MCF 10A (cell line): Measurements from ENCODE around the gene GRAP. TPM values are rescaled to one million over a fixed set of nuclear protein-coding genes. Genes with fewer than 3 reads are reported as not detected.

ENCODE experiments used
- BruUV-seq: library from RNA; stranded (reverse); fragments of 400-500 nt; replicated peaks from 2 replicates; lab custom pipeline; 2021; lab: Mats Ljungman, UMichigan
- CTCF ChIA-PET: fragments of 300-600 bp; sonication (Branson Sonifier 250); formaldehyde crosslinking; extraction: SDS; loops from one replicate; lab custom pipeline; 2021; ENCODE audit warnings: antibody characterized with exemption, inconsistent platforms; lab: Yijun Ruan, JAX
- POLR2A ChIA-PET: fragments of 300-600, 350-650 bp; sonication (Branson Sonifier 250); formaldehyde crosslinking; extraction: SDS; loops from one replicate; lab custom pipeline; 2020; ENCODE audit warnings: antibody characterized with exemption, inconsistent platforms; lab: Yijun Ruan, JAX
- DNase-seq: peaks from one replicate; pipeline ENCODE4 v3.0.0-alpha.2; 2018; ENCODE audit not compliant: unreplicated experiment
- H3K27ac Mint-ChIP-seq: one replicate; pipeline ENCODE4 v1.8.0; 2022; ENCODE audit warnings: mild to moderate bottlenecking, low read depth, mixed read lengths; ENCODE audit not compliant: unreplicated experiment
- H3K27me3 Mint-ChIP-seq: one replicate; pipeline ENCODE4 v1.8.0; 2022; ENCODE audit warnings: mixed read lengths; ENCODE audit not compliant: insufficient read depth, unreplicated experiment
- H3K36me3 Mint-ChIP-seq: one replicate; pipeline ENCODE4 v1.8.0; 2022; ENCODE audit warnings: mild to moderate bottlenecking, moderate library complexity, mixed read lengths; ENCODE audit not compliant: insufficient read depth, unreplicated experiment
- H3K4me1 Mint-ChIP-seq: one replicate; pipeline ENCODE4 v1.8.0; 2022; ENCODE audit warnings: mixed read lengths; ENCODE audit not compliant: insufficient read depth, unreplicated experiment
- H3K4me3 Mint-ChIP-seq: one replicate; pipeline ENCODE4 v1.8.0; 2022; ENCODE audit warnings: mild to moderate bottlenecking, moderate library complexity, mixed read lengths; ENCODE audit not compliant: unreplicated experiment
- H3K9me3 Mint-ChIP-seq: one replicate; pipeline ENCODE4 v1.8.0; 2022; ENCODE audit warnings: mixed read lengths; ENCODE audit not compliant: unreplicated experiment
- intact Hi-C: fragments of 100-400 bp; cut with micrococcal nuclease; formaldehyde crosslinking; loops from 2 replicates; pipeline ENCODE4 v1.14.1; 2022
- total RNA-seq: library from RNA; stranded (reverse); gene quantifications from 2 replicates; pipeline ENCODE4 v1.2.3, GENCODE V29; 2022
- TF ChIP-seq, protein P1 (sequence below): fragments of 200-600 bp; IDR thresholded peaks from one replicate; pipeline ENCODE4 v1.8.0; 2022; ENCODE audit warnings: antibody characterized with exemption, mild to moderate bottlenecking; ENCODE audit not compliant: unreplicated experiment

GRAP gene
- total RNA-seq, 1 experiment from 2014 or later, result not detected

DNA sequence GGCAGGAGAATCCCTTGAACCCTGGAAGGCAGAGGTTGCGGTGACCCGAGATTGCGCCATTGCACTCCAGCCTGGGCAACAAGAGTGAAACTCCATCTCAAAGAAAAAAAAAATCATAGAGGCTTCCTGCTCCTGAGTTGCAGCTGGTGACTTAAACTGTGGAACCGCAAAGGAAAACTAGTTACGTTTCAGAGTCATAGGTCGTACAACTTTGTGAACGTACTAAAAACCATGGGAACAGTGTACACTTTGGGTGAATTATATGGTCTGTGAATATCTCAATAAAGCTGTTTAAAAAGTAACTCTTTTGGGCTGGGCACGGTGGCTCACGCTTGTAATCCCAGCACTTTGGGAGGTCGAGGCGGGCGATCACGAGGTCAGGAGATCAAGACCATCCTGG lies 71.2 kb downstream of the GRAP start:
- Mint-ChIP-seq H3K36me3 (peaks cover 73% of the 10 kb centered on the region), H3K4me3 (no peak overlapping the region), H3K4me1 (no peaks in the 10 kb centered on the region), H3K9me3 (no peaks in the 10 kb centered on the region), H3K27ac (no peak overlapping the region), H3K27me3 (no peaks in the 10 kb centered on the region)
- TF ChIP-seq, protein P1, sequence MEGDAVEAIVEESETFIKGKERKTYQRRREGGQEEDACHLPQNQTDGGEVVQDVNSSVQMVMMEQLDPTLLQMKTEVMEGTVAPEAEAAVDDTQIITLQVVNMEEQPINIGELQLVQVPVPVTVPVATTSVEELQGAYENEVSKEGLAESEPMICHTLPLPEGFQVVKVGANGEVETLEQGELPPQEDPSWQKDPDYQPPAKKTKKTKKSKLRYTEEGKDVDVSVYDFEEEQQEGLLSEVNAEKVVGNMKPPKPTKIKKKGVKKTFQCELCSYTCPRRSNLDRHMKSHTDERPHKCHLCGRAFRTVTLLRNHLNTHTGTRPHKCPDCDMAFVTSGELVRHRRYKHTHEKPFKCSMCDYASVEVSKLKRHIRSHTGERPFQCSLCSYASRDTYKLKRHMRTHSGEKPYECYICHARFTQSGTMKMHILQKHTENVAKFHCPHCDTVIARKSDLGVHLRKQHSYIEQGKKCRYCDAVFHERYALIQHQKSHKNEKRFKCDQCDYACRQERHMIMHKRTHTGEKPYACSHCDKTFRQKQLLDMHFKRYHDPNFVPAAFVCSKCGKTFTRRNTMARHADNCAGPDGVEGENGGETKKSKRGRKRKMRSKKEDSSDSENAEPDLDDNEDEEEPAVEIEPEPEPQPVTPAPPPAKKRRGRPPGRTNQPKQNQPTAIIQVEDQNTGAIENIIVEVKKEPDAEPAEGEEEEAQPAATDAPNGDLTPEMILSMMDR, result no peak
- no TSS peak for BruUV-seq
- DNase-seq, result no peak
- POLR2A ChIA-PET, result no interaction called here
- CTCF ChIA-PET, result interaction anchor here (0.6 to 1.9 kb wide), 4 partner anchors 10 to 24 kb away, joined by 3 to 9 read pairs (median 4); partner anchors contain the start of gene SLC5A10
- intact Hi-C loops, result no loop called here

GRCh38 chr17:18974407-18975149 lies 72.2 kb downstream of the GRAP start:
- CTCF ChIA-PET, result interaction anchor here (0.6 to 1.9 kb wide), 4 partner anchors 9 to 1619 kb away, joined by 3 to 9 read pairs (median 4); no protein-coding TSS in a partner anchor

GRCh38 chr17:18971801-18972200 lies 75.0 kb downstream of the GRAP start:
- Mint-ChIP-seq H3K27ac (no peak overlapping the region), H3K27me3 (no peaks in the 10 kb centered on the region), H3K4me1 (peaks cover 8% of the 10 kb centered on the region), H3K4me3 (no peak overlapping the region), H3K36me3 (peaks cover 56% of the 10 kb centered on the region), H3K9me3 (no peaks in the 10 kb centered on the region)
- ChIA-PET POLR2A (no interaction called here), CTCF (interaction anchor here (1.4 kb wide), 1 partner anchor 11 kb away, joined by 6 read pairs; no protein-coding TSS in a partner anchor)
- TF ChIP-seq, protein P1, result no peak
- DNase-seq, result no peak
- intact Hi-C loops, result no loop called here
- no TSS peak for BruUV-seq

More at GRCh38 chr17:18974407-18975149, 72.2 kb downstream of the GRAP start:
- Mint-ChIP-seq H3K27ac (no peak overlapping the region), H3K4me3 (no peak overlapping the region), H3K27me3 (no peaks in the 10 kb centered on the region), H3K4me1 (peaks cover 4% of the 10 kb centered on the region), H3K36me3 (peaks cover 79% of the 10 kb centered on the region), H3K9me3 (no peaks in the 10 kb centered on the region)
- POLR2A ChIA-PET, result no interaction called here
- DNase-seq, result no peak
- intact Hi-C loops, result no loop called here
- TF ChIP-seq, protein P1, result no peak
- BruUV-seq, result no TSS peak

Other genes starting within 250 kb of the GRAP start
- 33.6 and 35.8 TPM in 2 replicates for gene PRPSAP2, start 188.8 kb downstream of the GRAP start, total RNA-seq
- 0.15 and 0.16 TPM in 2 replicates for gene SLC5A10, start 94.8 kb downstream of the GRAP start, total RNA-seq
- gene FAM83G, start 42.2 kb downstream of the GRAP start, total RNA-seq, result 47.7 and 50.1 TPM in 2 replicates
- gene GRAPL, start 80.6 kb upstream of the GRAP start, total RNA-seq, result not detected in 2 replicates
- gene EPN2, start 190.4 kb upstream of the GRAP start, total RNA-seq, result 35.1 and 36.8 TPM in 2 replicates